Spleen (tissue), 13 donors: ENCODE measurements around the gene UBAP1. TPM values are rescaled to one million over a fixed set of nuclear protein-coding genes. Genes with fewer than 3 reads are reported as not detected.

ENCODE experiments used
- DNase-seq: peaks from one replicate; pipeline ENCODE4 v3.0.0-alpha.2; 2020
- H3K27ac ChIP-seq, 8 donors: fragments of 200-600 bp; sonication (generic) in 7 of 8; 1 replicate in 4 of 8; 2 replicates in 4 of 8; pipeline versions ENCODE4 v1.5.0 to v1.8.0; 2016 to 2021; ENCODE audit warnings: inconsistent platforms in 4 of 8, mild to moderate bottlenecking in 4 of 8, moderate library complexity in 1 of 8
- H3K27me3 ChIP-seq, 7 donors: fragments of 200-600 bp; sonication (generic) in 6 of 7; replicated peaks in 1 of 7; 1 replicate in 4 of 7; 2 replicates in 3 of 7; pipeline versions ENCODE4 v1.5.0 to v1.8.0; 2016 to 2021; ENCODE audit warnings: inconsistent platforms in 3 of 7, mild to moderate bottlenecking in 1 of 7
- H3K36me3 ChIP-seq, 6 donors: fragments of 200-600 bp; sonication (generic) in 5 of 6; 1 replicate in 4 of 6; 2 replicates in 2 of 6; pipeline versions ENCODE4 v1.5.0 to v1.8.0; 2016 to 2021; ENCODE audit warnings: inconsistent platforms in 2 of 6
- H3K4me1 ChIP-seq, 6 donors: fragments of 200-600 bp; sonication (generic) in 5 of 6; 1 replicate in 3 of 6; 2 replicates in 3 of 6; pipeline versions ENCODE4 v1.5.0 to v1.8.0; 2016 to 2021; ENCODE audit warnings: inconsistent platforms in 3 of 6
- H3K4me3 ChIP-seq, 8 donors: fragments of 200-600 bp; sonication (generic) in 7 of 8; 1 replicate in 4 of 8; 2 replicates in 4 of 8; pipeline versions ENCODE4 v1.5.0 to v1.8.0; 2016 to 2021; ENCODE audit warnings: inconsistent platforms in 4 of 8, mild to moderate bottlenecking in 4 of 8, moderate library complexity in 2 of 8
- H3K9me3 ChIP-seq, 8 donors: fragments of 200-600 bp; sonication (generic) in 7 of 8; 1 replicate in 4 of 8; 2 replicates in 4 of 8; pipeline versions ENCODE4 v1.5.0 to v1.8.0; 2016 to 2021; ENCODE audit warnings: inconsistent platforms in 4 of 8
- CTCF ChIP-seq, 11 experiments: fragments of 200-600 bp in 7 of 11; fragments of 450-650 bp in 4 of 11; sonication (generic) in 4 of 11; IDR thresholded peaks in 8 of 11; conservative IDR thresholded peaks in 3 of 11; 1 replicate in 7 of 11; 2 replicates in 4 of 11; pipeline versions ENCODE4 v1.4.0 to v1.8.0; 2016 to 2021; ENCODE audit warnings: antibody characterized with exemption in 11 of 11, inconsistent platforms in 4 of 11, mild to moderate bottlenecking in 1 of 11
- POLR2A ChIP-seq, 3 donors: fragments of 450-650 bp; IDR thresholded peaks; one replicate each; pipeline ENCODE4 v1.5.1; 2017; ENCODE audit warnings: antibody characterized with exemption in 3 of 3, mild to moderate bottlenecking in 1 of 3
- POLR2AphosphoS5 ChIP-seq, 3 donors: sonication (generic); formaldehyde crosslinking; IDR thresholded peaks; one replicate each; pipeline ENCODE4 v1.5.1; 2017; ENCODE audit warnings: antibody characterized with exemption in 3 of 3
- WGBS, 5 donors: extraction: QIAGEN DNeasy Blood & Tissue Kit in 3 of 5; methylation state at CpG; one replicate each; pipeline versions ENCODE4 v1.1.5 to v1.1.7; 2013 to 2018; 5-methylcytosine and 5-hydroxymethylcytosine counted together
- intact Hi-C: fragments of 100-400 bp; cut with DNase I; formaldehyde crosslinking; loops from one replicate; pipeline ENCODE4 v1.15.0; 2023; ENCODE audit warnings: low total_unique reads
- long read RNA-seq, 2 donors: transcript quantifications; one replicate each; lab custom pipeline, GENCODE V29; 2026
- polyA plus RNA-seq, 3 donors: library from polyadenylated mRNA; stranded (reverse); fragments of 200-250 nt; gene quantifications; one replicate each; pipeline ENCODE4 v1.2.1, GENCODE V29; 2013
- total RNA-seq, 7 donors: library from RNA; depleted of rRNA in 3 of 7; stranded (reverse); fragments of >200 nt in 3 of 7; fragmentation: NEBNext Ultra II Directional in 4 of 7; extraction: Animal tissue kit (Norgen Biotek cat#: 25700) in 4 of 7; gene quantifications; one replicate each; pipeline versions ENCODE4 v1.1.0 to v1.2.1, GENCODE V29; 2016 to 2021
- donor health status: healthy with polysubstance abuse.
- donor health status: DM: no; HTN: no; CAD: no; lungs with moderate emphysema.
- donor health status: DM: no; HTN: no; CAD: no.
- donor health status: Bipolar disorder and iron deficiency.
- donor health status: healthy.
- donor health status: DM: no; HTN: no; CAD: no.
- donor health status: DM: yes; HTN: yes; CAD: no.

UBAP1 gene
- 10 to 100 TPM; 37.4 to 56.0 (median 44.9) TPM for total RNA-seq
- polyA plus RNA-seq: 10 to 100 TPM; 17.3 to 25.7 (median 20.2) TPM
- long read RNA-seq, donor 1, transcript UBAP1-201 (7 exons, 2,735 nt): major isoform, 11 of 38 reads
- long read RNA-seq, donor 1, partial matches to known transcripts: 26 of 38 reads
- long read RNA-seq, donor 1, other reads (novel, unspliced or antisense): 0 of 38 reads
- long read RNA-seq, donor 2, transcript UBAP1-201 (7 exons, 2,735 nt): major isoform, 10 of 39 reads
- long read RNA-seq, donor 2, partial matches to known transcripts: 28 of 39 reads
- long read RNA-seq, donor 2, other reads (novel, unspliced or antisense): 0 of 39 reads

DNA sequence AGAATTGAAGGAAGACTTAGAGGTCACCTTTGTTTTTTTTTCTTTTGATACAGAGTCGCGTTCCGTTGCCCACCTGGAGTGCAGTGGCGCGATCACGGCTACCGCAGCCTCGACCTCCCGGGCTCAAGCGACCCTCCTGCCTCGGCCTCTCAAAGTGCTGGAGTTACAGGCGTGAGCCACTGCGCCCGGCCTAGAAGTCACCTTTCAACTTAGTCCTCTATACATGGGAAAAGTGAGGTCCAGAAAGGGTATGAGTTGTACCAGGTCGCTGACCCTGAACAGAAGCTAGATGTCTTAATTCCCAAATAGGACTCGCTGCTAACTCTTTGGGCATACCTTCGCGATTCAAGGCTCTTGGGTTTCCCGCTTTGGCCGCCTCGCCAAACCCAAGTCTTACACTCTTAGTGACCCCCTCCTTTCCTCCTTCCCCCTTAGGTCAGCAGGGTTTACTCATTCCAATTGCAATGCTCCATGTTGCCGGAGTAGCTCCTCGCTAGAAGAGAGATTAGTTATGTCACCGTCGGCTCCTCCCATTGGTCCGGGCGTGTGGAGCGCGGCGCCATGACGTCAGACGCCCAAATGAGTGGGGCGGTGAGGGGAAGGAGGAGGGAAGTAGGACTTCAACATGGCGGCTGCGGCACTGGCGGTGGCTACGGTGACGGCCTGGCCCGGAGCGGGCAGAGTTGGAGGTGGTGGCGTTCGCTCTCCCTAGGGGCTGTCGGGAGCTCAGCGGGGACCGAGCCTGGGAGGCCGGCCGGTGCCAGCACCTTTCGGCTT, at the start of gene UBAP1:
Gene UBAP1, plus strand, starts transcription at position 608 of the 777 bp plus-strand sequence. CDS start 41,872 bp downstream, outside the sequence.
- H3K4me3 ChIP-seq: peak within 1 kb of the TSS; percentile 53 to 87 (median 64)
- WGBS, 5 donors: 0 to 1% (median 0%) methylated on average over 43 to 48 of the region's 48 CpGs
- H3K36me3 ChIP-seq: peaks cover 0 to 16% (median 0%) of the 10 kb centered on the region in 6 donors
- DNase-seq: peak; percentile 98
- H3K9me3 ChIP-seq: no peaks in the 10 kb centered on the region
- peak within 1 kb of the TSS; percentile 66 to 98 (median 94) for H3K27ac ChIP-seq
- TF ChIP-seq POLR2AphosphoS5 (IDR thresholded peaks at IDR 0.05) (peak; percentile 96 to 97 (median 96)), POLR2A (IDR thresholded peaks at IDR 0.05) (peak in 1 of 3 donors; percentile 66), CTCF (IDR thresholded peaks at IDR 0.05 in 8 of 11, conservative IDR thresholded peaks at IDR 0.05 in 3 of 11) (peak in 6 of 11 experiments; percentile 7 to 56 (median 34))
- intact Hi-C loops: loop anchor here (10.0 kb wide), 1 partner anchor 54 kb away; the partner anchor contains the start of gene DCAF12
- H3K4me1 ChIP-seq: peaks cover 7 to 61% (median 33%) of the 10 kb centered on the region in 6 donors
- peaks cover 0 to 4% (median 0%) of the 10 kb centered on the region in 7 donors for H3K27me3 ChIP-seq

DNA sequence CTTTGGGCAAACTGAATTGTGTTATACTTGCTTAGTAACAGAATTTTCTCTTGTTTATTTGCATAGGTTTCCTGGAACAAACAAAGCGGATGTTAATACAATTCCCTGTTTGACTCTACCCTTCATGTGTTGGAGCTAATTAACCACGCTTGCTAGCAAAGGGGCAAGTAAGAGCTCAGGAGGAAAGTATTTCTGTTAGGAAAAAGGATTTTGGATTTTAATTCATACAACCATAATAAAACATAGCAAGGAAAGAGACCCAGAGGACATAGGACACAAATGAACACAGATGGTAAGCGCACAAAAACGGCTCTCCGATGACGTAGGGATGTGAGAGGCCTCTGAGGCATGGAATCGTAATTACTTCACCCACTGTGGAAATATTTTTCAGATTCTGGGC, 47.3 kb upstream of the UBAP1 start:
- H3K36me3 ChIP-seq: no peaks in the 10 kb centered on the region
- H3K4me3 ChIP-seq: no peak overlapping the region
- 82 to 95% (median 94%) methylated on average over 7 of the region's 7 CpGs for WGBS, 5 donors
- H3K27ac ChIP-seq: no peak overlapping the region
- no peak for DNase-seq
- H3K4me1 ChIP-seq: peaks cover 4 to 10% (median 8%) of the 10 kb centered on the region in 6 donors
- peaks cover 0 to 94% (median 5%) of the 10 kb centered on the region in 7 donors for H3K27me3 ChIP-seq
- intact Hi-C loops: no loop called here
- H3K9me3 ChIP-seq: no peaks in the 10 kb centered on the region
- no peak for TF ChIP-seq POLR2A (IDR thresholded peaks at IDR 0.05)
- no peak for TF ChIP-seq CTCF (IDR thresholded peaks at IDR 0.05 in 8 of 11, conservative IDR thresholded peaks at IDR 0.05 in 3 of 11)
- no peak for TF ChIP-seq POLR2AphosphoS5 (IDR thresholded peaks at IDR 0.05)

- H3K36me3 ChIP-seq: no peaks in the 10 kb centered on the region
- H3K9me3 ChIP-seq: no peaks in the 10 kb centered on the region
- no peak overlapping the region for H3K4me3 ChIP-seq
- peaks cover 0 to 74% (median 5%) of the 10 kb centered on the region in 7 donors for H3K27me3 ChIP-seq
- intact Hi-C loops: no loop called here
- no peak for TF ChIP-seq POLR2AphosphoS5 (IDR thresholded peaks at IDR 0.05)
- no peak for TF ChIP-seq POLR2A (IDR thresholded peaks at IDR 0.05)
- TF ChIP-seq CTCF (IDR thresholded peaks at IDR 0.05 in 8 of 11, conservative IDR thresholded peaks at IDR 0.05 in 3 of 11): no peak
- H3K4me1 ChIP-seq: no peaks in the 10 kb centered on the region
- no peak for DNase-seq
- 89 to 96% (median 92%) methylated on average over 6 to 16 of the region's 16 CpGs for WGBS, 5 donors
- no peak overlapping the region for H3K27ac ChIP-seq
Observed at GRCh38 chr9:34133436-34133949, 45.4 kb upstream of the UBAP1 start.
